SK-MEL-5 (cell line): ENCODE measurements around the gene RNF111. TPM values are rescaled to one million over a fixed set of nuclear protein-coding genes. Genes with fewer than 3 reads are reported as not detected.

Source experiments
- DNase-seq: peaks from one replicate; pipeline ENCODE4 v3.0.0-alpha.2; 2016; ENCODE audit warnings: low read depth, low spot score
- in situ Hi-C: cut with HindIII; loops from 2 replicates; pipeline ENCODE4 v1.10.0; 2016; ENCODE audit warnings: low sequenced_read_pairs, high pct_unique_total_duplicates, low pct_unique_long_range_greater_than_20kb
- polyA plus RNA-seq, 2 experiments: library from polyadenylated mRNA; depleted of rRNA; stranded (reverse); fragments of >200 nt; gene quantifications; 2 replicates each; pipeline ENCODE4 v1.2.3, GENCODE V29; 2015
- total RNA-seq: library from RNA; depleted of rRNA; stranded (reverse); fragments of >200 nt; shearing (Covaris generic); gene quantifications from 2 replicates; pipeline ENCODE4 v1.2.3, GENCODE V29; 2014; rRNA removed

The RNF111 gene
- 19.9 and 25.1 TPM in 2 replicates for total RNA-seq
- polyA plus RNA-seq (2015; cell fraction: cytosol; rRNA removed), result 12.2 and 16.9 TPM in 2 replicates
- 26.9 and 30.3 TPM in 2 replicates for polyA plus RNA-seq (2015; cell fraction: nucleus; rRNA removed)

DNA sequence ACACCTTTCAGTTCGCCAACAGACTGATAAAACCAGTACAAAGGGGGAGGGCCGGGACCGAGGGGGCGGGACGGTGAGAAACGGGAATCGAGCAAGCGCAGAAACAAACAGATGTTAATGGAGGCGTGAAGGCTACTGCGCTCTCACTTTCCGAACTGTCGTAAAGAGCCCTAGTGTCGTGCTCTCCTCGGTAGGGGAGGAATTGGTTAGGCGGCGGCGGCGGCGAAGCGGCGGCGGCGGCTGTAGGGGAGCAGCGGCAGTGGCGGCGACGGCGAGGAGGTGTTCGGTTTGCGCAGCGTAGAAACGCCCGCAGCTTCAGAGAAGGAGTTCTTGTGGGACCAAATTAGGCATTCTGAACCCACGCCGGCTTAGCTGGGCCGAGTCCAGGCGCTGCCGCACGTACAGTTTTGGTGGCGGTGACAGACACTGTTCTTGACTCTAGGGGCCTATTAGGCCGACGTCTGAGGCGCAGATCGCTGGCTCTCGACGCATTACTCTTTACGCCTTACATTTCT lies at the start of gene RNF111:
RNF111 (plus strand) TSS at position 173 of the 515 bp plus-strand sequence. CDS start 43,160 bp downstream, outside the sequence.
- in situ Hi-C loops, result no loop called here

DNA sequence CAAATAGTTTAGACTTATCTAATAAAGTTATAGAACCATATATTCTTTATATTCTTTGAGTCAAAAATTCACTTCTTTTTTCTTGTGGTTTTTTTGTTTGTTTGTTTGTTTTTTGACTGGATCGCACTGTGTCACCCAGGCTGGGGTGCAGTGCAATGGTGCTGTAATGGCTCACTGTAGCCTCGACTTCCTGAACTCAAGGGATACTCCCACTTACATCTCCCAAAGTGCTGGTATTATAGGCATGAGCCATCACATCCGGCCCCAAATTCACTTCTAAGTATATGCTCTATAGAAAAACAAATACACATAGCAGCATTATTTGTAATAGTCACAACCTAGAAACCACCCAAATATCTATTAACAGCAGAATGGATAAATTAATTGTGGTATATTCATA lies 40.3 kb upstream of the RNF111 start:
- no peak for DNase-seq
- in situ Hi-C loops, result no loop called here

More for the DNA sequence above, at the start of gene RNF111:
- peak; percentile 97 for DNase-seq

DNA sequence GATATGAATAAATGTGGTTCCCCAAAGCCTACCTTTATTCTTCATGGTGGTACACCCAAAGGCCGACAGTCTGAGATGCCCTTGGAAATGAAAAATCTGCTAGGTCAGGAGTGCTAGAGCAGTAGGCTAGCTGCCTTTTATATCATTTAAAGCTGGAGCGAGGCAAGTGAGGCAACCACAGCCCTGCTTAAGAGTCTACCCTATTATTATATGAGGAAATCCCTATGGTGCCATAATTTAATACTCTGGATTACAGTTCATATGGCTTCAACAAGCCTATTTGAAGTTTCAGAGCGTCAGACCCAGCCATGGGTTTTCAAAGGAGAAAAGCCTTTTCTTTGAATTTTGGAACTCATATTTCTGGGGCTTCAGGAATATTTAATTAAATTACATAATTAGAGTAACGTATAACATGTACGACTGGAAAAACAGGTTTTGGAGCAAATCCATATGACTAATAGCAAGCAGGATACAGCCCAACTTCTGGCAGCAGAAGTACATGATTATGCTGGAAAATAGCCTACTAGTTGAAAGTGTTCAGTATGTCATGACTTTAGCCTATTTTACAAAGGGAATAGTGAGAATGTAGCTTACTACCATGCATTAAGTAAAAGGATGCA lies 36.0 kb upstream of the RNF111 start:
- in situ Hi-C loops, result no loop called here
- DNase-seq, result no peak

DNA sequence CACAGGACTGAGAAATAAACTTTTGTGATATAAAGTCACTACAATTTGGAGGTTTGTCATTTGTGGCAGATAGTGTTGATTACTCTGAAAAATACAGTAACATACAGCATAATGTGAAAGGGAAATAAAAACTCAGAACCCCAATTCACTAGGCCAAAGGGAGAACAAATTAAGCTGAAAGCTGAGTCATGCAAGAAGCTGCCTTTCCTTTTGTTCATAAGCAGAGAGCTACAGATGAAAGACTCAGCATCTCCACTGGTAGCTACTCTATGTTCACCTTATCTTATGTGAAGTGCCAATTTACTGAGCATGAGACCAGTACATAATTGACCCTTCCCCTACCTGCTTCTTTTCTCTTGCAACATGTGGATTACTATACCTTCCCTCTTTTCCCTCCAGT lies 34.7 kb upstream of the RNF111 start:
- DNase-seq, result no peak

DNA sequence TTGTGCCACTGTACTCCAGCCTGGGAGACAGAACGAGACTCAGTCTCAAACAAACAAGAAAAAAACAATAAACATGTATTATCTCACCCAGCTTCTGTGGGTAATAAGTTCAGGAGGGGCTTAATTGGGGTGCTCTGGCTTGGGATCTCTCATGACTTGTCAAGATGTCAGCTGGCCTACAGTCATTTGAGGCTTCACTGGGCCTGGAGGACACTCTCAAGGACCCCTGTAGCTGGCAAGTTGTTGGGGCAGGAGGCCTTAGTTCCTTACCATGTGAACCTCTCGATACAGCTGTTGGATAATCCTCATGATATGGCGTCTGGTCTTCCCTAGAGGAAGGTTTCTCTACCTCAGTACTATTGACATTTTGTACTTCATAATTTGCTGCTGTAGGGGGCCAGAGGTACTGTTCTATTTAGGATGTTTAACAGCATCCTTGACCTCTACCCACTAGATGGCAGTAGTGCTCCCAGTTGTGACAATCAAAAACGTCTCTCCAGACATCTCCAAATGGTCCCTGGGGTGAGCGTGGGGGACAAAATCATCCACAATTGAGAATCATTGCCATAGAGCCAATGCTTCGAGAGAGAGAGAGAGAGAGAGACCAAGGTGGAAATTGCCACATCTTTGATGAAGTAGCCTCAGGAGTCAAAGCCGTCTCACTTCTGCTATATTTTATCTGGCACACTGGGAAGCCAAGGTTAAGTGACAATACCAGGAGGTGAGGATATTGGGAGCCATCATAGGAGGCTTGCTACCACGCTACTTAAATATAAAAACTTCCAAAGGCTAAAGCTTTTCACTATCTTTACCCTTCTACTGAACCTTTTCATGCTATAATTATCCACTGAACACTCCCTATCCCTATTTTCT lies 30.1 kb upstream of the RNF111 start:
- in situ Hi-C loops, result no loop called here
- DNase-seq, result peak; percentile 86

More for the DNA sequence above, 34.7 kb upstream of the RNF111 start:
- in situ Hi-C loops, result no loop called here

DNA sequence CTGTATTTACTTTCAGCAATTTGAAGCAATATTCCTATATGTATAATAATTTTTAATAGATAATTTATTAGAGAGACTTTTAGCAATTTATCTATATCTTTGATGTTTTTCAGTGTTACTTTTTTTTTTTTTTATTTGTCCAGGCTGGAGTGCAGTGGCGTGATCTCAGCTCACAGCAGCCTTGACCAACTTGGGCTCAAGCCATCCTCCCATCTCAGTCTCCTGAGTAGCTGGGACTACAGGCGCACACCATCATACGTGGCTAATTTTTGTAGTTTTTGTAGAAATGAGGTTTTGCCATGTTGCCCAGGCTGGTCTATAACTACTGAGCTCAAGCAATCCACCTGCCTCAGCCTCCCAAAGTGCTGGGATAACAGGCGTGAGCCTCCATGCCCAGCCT lies 28.7 kb upstream of the RNF111 start:
- in situ Hi-C loops, result no loop called here

DNA sequence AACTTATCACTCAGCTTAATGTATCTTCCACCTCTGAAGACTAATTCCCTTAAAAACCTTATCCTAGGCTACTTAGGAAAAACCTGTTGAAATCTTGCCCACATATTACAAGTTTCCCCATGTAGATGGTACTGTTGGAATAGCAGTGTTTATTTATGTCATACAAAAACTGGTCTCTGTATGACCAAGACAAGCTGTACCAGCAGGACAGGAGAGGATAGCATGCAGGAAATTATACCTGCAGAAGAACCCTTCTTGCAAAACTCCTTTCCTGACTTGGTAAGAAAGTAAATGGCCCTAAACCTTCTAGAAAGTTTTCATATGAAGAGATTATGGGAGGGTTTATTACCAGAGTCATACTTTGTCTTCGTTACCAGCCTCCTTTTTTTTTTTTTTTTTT lies 25.3 kb upstream of the RNF111 start:
- no peak for DNase-seq
- in situ Hi-C loops, result no loop called here

More for the DNA sequence above, 28.7 kb upstream of the RNF111 start:
- no peak for DNase-seq

DNA sequence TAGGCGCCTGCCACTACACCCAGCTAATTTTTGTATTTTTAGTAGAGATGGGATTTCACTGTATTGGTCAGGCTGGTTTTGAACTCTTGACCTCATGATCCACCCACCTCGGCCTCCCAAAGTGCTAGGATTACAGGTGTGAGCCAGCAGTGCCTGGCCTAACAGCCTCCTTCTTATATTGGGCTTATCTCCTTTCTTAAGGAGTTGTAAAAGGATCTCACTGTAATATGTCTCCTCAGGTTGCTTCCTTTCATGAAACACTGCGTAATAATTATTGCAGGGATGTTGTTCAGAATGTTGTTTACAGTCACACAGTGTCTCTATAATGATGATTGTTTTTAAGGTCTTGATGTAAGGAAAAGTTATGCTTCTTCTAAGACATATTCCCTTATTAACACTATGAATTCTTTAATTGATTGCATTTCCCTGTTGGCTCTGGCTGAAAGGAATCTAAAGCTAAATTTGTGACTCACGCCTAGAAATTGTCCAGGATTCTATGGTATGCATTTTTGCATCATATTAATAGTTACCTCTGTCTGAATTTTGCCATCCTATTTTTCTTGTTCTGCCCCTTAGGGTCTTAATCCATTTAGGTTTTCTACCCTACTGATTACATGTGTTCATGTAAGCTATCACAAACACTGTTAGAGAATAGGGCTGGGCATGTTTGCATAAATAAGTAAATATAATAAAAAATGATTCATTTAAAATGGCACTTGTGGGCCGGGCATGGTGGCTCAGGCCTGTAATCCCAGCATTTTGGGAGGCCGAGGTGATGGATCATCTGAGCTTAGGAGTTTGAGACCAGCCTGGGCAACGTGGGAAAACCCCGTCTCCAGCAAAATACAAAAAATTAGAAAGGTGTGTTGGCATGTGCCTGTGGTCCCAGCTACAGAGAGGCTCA lies 24.5 kb upstream of the RNF111 start:
- DNase-seq, result no peak
- in situ Hi-C loops, result no loop called here

DNA sequence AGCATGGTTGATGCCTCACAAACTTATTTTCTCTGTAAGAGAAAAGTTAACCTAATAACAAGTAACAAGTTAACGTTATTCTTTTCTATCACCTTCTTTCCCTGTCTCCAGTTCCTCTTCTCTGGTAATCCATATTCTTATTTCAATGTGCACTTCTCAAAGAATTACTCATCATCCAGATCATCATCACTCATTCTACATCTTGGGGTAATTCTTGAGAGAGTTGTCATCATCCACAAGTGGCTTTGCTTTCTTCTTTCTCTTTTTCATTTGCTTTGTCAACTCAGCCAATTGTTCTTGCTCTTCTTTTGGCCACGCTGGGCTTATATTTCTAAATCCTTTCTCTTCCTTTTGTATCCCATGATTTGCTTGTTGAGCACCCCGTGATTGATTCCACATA lies 20.8 kb upstream of the RNF111 start:
- in situ Hi-C loops, result no loop called here
- DNase-seq, result no peak

DNA sequence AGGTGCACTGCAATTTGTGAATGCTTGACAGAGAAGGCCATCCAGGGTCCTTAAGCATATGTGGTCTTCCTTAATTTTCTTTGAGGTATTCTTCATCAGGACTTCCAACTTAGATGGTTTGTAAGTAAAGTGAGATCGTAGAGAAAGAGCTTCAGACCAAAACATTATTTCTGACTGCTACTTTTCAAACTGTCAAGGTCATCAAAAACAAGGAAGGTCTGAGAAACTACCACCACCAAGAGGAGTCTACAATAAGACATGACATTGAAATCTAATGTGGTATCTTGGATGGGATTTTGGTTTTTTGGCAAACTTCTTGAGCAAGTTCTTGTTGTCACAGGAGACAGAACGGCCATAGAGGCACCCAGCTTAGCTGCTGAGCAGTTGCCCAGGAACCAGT lies 20.0 kb upstream of the RNF111 start:
- DNase-seq, result no peak
- in situ Hi-C loops, result no loop called here

DNA sequence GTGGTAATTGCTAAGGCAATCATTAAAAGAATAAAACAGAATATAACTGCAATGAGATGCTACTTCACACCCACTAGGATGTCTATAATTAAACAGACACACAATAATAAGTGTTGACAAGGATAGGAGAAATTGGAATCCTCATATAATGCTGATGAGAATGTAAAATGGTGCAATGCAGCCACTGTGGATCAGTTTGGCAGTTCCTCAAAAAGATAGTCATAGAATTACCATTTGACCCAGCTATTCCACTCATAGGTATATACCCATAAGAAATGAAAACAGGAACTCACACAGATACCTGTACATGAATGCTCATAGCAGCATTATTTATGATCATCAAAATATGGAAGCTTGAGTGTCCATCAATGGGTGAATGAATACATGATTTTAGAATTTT lies 9.6 kb upstream of the RNF111 start:
- DNase-seq, result no peak
- in situ Hi-C loops, result no loop called here

DNA sequence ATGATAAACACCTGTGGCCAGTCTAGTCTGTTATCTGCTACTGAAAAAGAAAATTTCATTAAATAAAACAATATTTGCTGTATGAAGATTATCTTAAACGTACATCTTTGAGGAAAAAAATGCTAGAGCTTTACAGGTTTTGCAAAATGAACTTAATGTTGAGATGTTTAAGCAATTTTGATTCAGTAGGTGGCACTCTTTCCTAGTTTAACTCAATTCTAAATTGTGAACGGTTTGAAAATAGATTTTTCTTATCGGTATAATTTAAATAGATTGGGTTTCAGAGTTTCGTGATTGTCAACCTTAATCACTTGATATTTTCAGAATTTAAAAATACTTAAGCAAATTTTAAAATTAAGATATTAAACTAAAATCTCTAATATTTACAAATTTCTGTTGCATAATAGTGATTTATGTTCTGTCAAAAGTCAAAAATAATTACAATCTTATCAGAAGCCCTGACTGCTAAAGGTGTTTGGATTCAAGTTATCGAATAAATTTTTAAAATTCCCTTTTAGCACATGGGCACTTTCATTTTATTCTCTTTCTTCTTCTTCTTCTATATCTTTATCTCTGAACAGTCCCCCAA lies 7.0 kb upstream of the RNF111 start:
- in situ Hi-C loops, result no loop called here
- peak; percentile 46 for DNase-seq

DNA sequence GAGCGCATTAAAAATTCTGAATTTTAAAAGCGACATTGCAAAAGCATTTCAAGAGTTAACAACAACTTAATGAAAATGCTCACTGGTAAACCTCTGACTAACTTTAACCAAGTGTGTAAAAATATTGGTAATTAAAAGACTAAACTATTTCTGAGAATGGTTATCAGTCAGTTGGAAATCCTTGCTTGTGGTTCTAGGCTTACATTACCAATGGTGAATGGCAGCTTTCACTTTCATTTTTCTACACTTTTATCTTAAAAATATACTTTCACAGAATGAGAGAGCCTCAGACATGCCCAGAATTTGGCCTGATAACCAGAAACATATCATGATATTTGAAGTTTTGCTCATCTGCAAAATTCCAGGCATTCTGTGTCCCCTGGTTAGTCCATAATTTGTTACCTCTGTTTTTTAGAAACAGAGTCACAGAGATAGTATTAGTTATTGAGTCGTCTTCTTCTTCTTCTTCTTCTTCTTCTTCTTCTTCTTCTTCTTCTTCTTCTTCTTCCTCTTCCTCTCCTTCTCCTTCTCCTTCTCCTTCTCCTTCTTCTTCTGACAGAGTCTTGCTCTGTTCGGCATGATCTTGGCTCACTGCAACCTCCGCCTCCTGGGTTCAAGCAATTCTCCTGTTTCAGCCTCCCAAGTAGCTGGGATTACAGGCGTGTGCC lies 5.5 kb upstream of the RNF111 start:
- in situ Hi-C loops, result no loop called here
- DNase-seq, result no peak

DNA sequence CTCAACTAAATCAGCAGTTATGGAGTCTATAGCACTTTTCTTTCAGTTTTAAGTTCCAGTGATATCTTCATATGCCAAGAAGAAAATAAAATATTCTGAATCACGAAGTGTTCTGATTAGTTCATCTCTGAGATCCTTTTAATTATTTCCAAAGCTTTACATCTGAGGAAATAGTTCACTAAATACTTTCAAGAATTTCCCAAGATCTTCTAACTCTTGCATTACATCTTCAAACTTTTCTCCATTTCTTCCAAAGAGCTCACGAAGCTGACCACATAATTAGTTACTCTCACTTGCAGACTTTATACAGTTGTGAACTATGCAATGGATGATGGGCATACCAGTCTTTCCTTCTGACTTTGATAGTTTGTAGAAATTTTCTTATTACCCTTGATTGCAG lies 4.2 kb upstream of the RNF111 start:
- in situ Hi-C loops, result no loop called here
- no peak for DNase-seq

DNA sequence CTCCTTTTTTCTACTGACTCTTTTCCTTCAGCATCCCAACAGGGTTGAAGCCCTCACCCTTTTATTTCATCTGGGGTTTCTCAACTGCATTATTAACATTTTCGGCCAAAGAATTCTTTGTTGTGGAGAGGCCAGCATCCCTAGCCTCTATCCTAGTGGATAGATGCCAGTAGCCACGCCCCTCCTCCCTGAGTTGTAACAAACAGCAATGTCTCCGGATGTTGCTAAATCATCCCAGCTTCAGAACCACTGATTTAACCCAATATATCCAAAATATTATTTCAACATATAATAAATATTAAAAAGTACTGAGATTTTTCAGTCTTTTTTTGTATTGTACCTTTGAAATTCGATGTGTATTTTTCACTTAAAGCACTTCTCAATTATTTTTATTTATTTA lies 2.0 kb upstream of the RNF111 start:
- peak; percentile 41 for DNase-seq
- in situ Hi-C loops, result no loop called here

DNA sequence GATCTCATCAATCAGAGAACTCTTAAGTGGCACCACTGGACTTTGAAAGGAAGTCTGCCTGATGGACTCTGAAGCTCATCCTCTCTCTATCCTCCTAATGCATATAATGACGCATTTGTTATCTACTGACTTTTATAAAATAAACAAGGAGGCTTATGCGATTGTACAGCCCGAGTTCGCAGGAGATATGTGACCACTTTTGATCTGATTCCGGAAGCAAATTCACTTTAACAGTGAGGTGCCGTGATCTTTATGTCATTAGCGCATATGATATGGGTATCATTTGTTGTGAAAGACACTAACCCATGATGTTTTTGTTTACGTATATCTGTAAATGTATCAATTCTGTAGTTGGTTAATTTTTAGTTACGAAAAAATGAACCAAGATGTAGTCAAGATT lies 427 bp upstream of the RNF111 start:
- DNase-seq, result peak; percentile 32
- in situ Hi-C loops, result no loop called here
